ENCODE results near the gene CELA3A.
"Not testable (repeated sequence)": the region's sequence is repeated elsewhere in the genome, so short reads cannot be mapped to it uniquely, and the experiment has no call there.

The CELA3A gene

GRCh38 chr1:22018583-22019559 lies 17.4 kb downstream of the CELA3A start:
- peak; percentile 83 for DNase-seq (ENCODE audit: low spot score)

GRCh38 chr1:22021061-22021460 lies 19.6 kb downstream of the CELA3A start:
- no peak for DNase-seq (ENCODE audit: low spot score)

- peak; percentile 71 for DNase-seq (ENCODE audit: low spot score)
Measured at GRCh38 chr1:22024485-22025367, 23.3 kb downstream of the CELA3A start.

GRCh38 chr1:22025368-22026155 lies 24.1 kb downstream of the CELA3A start:
- DNase-seq (ENCODE audit: low spot score): peak; percentile 94

GRCh38 chr1:22026924-22027289 lies 25.4 kb downstream of the CELA3A start:
- no peak for DNase-seq (ENCODE audit: low spot score)

- no peak for DNase-seq (ENCODE audit: low spot score)
Measured at GRCh38 chr1:22030057-22030456, 28.6 kb downstream of the CELA3A start.

GRCh38 chr1:22030473-22030872 lies 29.0 kb downstream of the CELA3A start:
- DNase-seq (ENCODE audit: low spot score): no peak

- peak; percentile 19 for DNase-seq (ENCODE audit: low spot score)
Measured at GRCh38 chr1:22031214-22031962, 29.9 kb downstream of the CELA3A start.

GRCh38 chr1:22034834-22035233 lies 33.4 kb downstream of the CELA3A start:
- DNase-seq (ENCODE audit: low spot score): not testable (repeated sequence)

- no peak for DNase-seq (ENCODE audit: low spot score)
Measured at GRCh38 chr1:22037520-22037919, 36.1 kb downstream of the CELA3A start.

- no peak for DNase-seq (ENCODE audit: low spot score)
Measured at GRCh38 chr1:22038036-22038435, 36.6 kb downstream of the CELA3A start.

GRCh38 chr1:22039594-22040285 lies 38.3 kb downstream of the CELA3A start:
- DNase-seq (ENCODE audit: low spot score): peak; percentile 95

GRCh38 chr1:22040286-22040623 lies 38.8 kb downstream of the CELA3A start:
- no peak for DNase-seq (ENCODE audit: low spot score)

GRCh38 chr1:22041505-22041904 lies 40.0 kb downstream of the CELA3A start:
- DNase-seq (ENCODE audit: low spot score): no peak

- no peak for DNase-seq (ENCODE audit: low spot score)
Measured at GRCh38 chr1:22043198-22043769, 41.8 kb downstream of the CELA3A start.

GRCh38 chr1:22044690-22045420 lies 43.4 kb downstream of the CELA3A start:
- DNase-seq (ENCODE audit: low spot score): no peak

GRCh38 chr1:22045604-22046228 lies 44.3 kb downstream of the CELA3A start:
- DNase-seq (ENCODE audit: low spot score): no peak

GRCh38 chr1:22048351-22049192 lies 47.1 kb downstream of the CELA3A start:
- DNase-seq (ENCODE audit: low spot score): no peak

All from activated CD4-positive, alpha-beta T cell treated with anti-CD3 and anti-CD28 coated beads, Interleukin-2, Interleukin-4, amounts not matched to agents 100 ng/mL and 50 ng/mL, durations not matched to agents 16 hours and 8 hours (primary cell).